GM21825 (cell line): ENCODE measurements around the gene GARRE1.
A peak's percentile ranks its signal among the peaks of the same experiment; 100 is the strongest.
"Not testable (repeated sequence)": the region's sequence is repeated elsewhere in the genome, so short reads cannot be mapped to it uniquely, and the experiment has no call there.

Experiments
- ATAC-seq: cut with Tn5 transposase; IDR thresholded peaks from one replicate; pipeline ENCODE4 v1.9.1; 2021; ENCODE audit warnings: mild to moderate bottlenecking, moderate library complexity; ENCODE audit not compliant: unreplicated experiment

The GARRE1 gene

GRCh38 chr19:34254046-34254697 lies at the start of gene GARRE1:
Gene GARRE1, plus strand, starts transcription at chr19:34254554. Its CDS starts 45,920 bp downstream, at chr19:34300474.
- ATAC-seq = peak; percentile 87

GRCh38 chr19:34205324-34205723 lies 49.0 kb upstream of the GARRE1 start:
- ATAC-seq = not testable (repeated sequence)

- no peak for ATAC-seq
These were observed 46.0 kb upstream of the GARRE1 start for GRCh38 chr19:34208291-34208884.

- ATAC-seq = no peak
These were observed 44.6 kb upstream of the GARRE1 start for GRCh38 chr19:34209726-34210125.

- ATAC-seq = no peak
These were observed 41.1 kb upstream of the GARRE1 start for GRCh38 chr19:34213283-34213682.

GRCh38 chr19:34214040-34214439 lies 40.3 kb upstream of the GARRE1 start:
- no peak for ATAC-seq

- no peak for ATAC-seq
These were observed 39.2 kb upstream of the GARRE1 start for GRCh38 chr19:34215006-34215665.

GRCh38 chr19:34215666-34216038 lies 38.7 kb upstream of the GARRE1 start:
- no peak for ATAC-seq

GRCh38 chr19:34216745-34217219 lies 37.6 kb upstream of the GARRE1 start:
- not testable (repeated sequence) for ATAC-seq

GRCh38 chr19:34217952-34218817 lies 36.2 kb upstream of the GARRE1 start:
- peak; percentile 54 for ATAC-seq

GRCh38 chr19:34218818-34219164 lies 35.6 kb upstream of the GARRE1 start:
- ATAC-seq = no peak

GRCh38 chr19:34220472-34221063 lies 33.8 kb upstream of the GARRE1 start:
- ATAC-seq = no peak

GRCh38 chr19:34222386-34222785 lies 32.0 kb upstream of the GARRE1 start:
- no peak for ATAC-seq

GRCh38 chr19:34224996-34225658 lies 29.2 kb upstream of the GARRE1 start:
- no peak for ATAC-seq

GRCh38 chr19:34225659-34226015 lies 28.7 kb upstream of the GARRE1 start:
- ATAC-seq = no peak

GRCh38 chr19:34226036-34226435 lies 28.3 kb upstream of the GARRE1 start:
- ATAC-seq = no peak

- ATAC-seq = no peak
These were observed 26.0 kb upstream of the GARRE1 start for GRCh38 chr19:34228347-34228746.

- ATAC-seq = no peak
These were observed 25.6 kb upstream of the GARRE1 start for GRCh38 chr19:34228762-34229161.

- no peak for ATAC-seq
These were observed 24.6 kb upstream of the GARRE1 start for GRCh38 chr19:34229721-34230120.

GRCh38 chr19:34230820-34231219 lies 23.5 kb upstream of the GARRE1 start:
- no peak for ATAC-seq
